ENCODE measurements around the gene C16orf96.

Gene C16orf96

GRCh38 chr16:4601036-4601863 is 45.1 kb downstream of the C16orf96 start:
- ATAC-seq (replicated peaks; ENCODE audit: extremely low read depth, poor library complexity, severe bottlenecking) (no peak), DNase-seq (ENCODE audit: low spot score in 2 of 2) (no peak)
- Mint-ChIP-seq H3K27me3 (peaks cover 16% of the 10 kb centered on the region), H3K36me3 (ENCODE audit: insufficient read depth) (peaks cover 2% of the 10 kb centered on the region), H3K4me1 (no peaks in the 10 kb centered on the region), H3K27ac (ENCODE audit: low read depth) (no peak overlapping the region), H3K4me3 (no peak overlapping the region), H3K9me3 (no peaks in the 10 kb centered on the region)

GRCh38 chr16:4601864-4602186 is 45.7 kb downstream of the C16orf96 start:
- Mint-ChIP-seq H3K27me3 (peaks cover 14% of the 10 kb centered on the region), H3K4me3 (no peak overlapping the region), H3K9me3 (no peaks in the 10 kb centered on the region), H3K27ac (ENCODE audit: low read depth) (no peak overlapping the region), H3K36me3 (ENCODE audit: insufficient read depth) (peaks cover 2% of the 10 kb centered on the region), H3K4me1 (no peaks in the 10 kb centered on the region)
- no peak for ATAC-seq (replicated peaks; ENCODE audit: extremely low read depth, poor library complexity, severe bottlenecking)
- no peak for DNase-seq (ENCODE audit: low spot score in 2 of 2)

DNA sequence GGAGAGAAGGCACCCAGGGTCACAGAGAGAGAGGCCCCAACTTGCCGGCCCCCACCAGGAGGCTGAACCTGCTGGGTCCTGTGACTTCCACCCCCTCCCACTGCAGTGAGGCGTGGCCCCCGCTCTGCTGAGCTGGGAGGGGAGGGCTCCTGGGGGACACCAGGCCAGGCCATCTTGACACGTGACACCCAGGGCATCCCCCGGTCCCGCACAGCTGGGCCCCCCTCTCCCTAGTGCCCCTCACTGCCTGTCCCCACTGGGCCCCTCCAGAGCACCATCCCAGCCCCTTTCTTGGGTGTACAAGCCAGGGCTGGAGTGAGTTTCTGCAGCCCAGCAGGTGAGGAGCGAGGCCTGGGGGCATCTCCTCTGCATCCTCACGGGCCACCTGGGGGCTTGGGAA is 46.2 kb downstream of the C16orf96 start:
- Mint-ChIP-seq H3K27ac (ENCODE audit: low read depth) (no peak overlapping the region), H3K4me3 (no peak overlapping the region), H3K9me3 (no peaks in the 10 kb centered on the region), H3K27me3 (peaks cover 10% of the 10 kb centered on the region), H3K4me1 (no peaks in the 10 kb centered on the region), H3K36me3 (ENCODE audit: insufficient read depth) (peaks cover 5% of the 10 kb centered on the region)
- DNase-seq (ENCODE audit: low spot score in 2 of 2) = no peak
- ATAC-seq (replicated peaks; ENCODE audit: extremely low read depth, poor library complexity, severe bottlenecking) = no peak

DNA sequence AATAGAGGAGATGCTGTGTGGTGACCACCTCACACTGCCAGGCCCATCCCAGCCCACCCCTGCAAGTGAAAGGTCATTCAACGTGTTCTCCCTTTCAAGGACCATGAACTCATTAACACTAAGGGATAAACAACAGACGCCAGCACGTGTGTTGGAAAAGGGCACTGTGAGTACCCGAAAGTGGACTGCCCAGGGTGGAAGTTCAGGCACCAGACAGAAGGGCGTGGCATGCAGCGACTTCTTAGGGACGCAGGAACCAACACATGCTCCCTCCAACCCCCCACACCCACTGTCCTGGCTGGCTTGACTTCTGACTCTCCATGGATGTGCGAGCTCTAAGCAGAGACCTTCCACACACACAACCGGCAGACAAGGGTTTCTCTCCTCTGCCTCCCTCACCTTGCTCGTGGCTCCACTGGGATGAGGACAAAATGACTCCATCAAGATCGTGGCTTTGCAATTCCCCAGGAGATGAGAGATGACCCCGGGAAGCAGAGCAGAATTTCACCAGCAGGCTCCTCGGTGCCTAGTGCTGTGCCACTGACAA is 47.6 kb downstream of the C16orf96 start:
- Mint-ChIP-seq H3K4me3 (no peak overlapping the region), H3K27me3 (peaks cover 10% of the 10 kb centered on the region), H3K27ac (ENCODE audit: low read depth) (no peak overlapping the region), H3K4me1 (no peaks in the 10 kb centered on the region), H3K9me3 (no peaks in the 10 kb centered on the region), H3K36me3 (ENCODE audit: insufficient read depth) (peaks cover 9% of the 10 kb centered on the region)
- ATAC-seq (replicated peaks; ENCODE audit: extremely low read depth, poor library complexity, severe bottlenecking) (no peak), DNase-seq (ENCODE audit: low spot score in 2 of 2) (no peak)

GRCh38 chr16:4604401-4604800 is 48.3 kb downstream of the C16orf96 start:
- Mint-ChIP-seq H3K36me3 (ENCODE audit: insufficient read depth) (peaks cover 11% of the 10 kb centered on the region), H3K4me1 (no peaks in the 10 kb centered on the region), H3K4me3 (no peak overlapping the region), H3K9me3 (no peaks in the 10 kb centered on the region), H3K27ac (ENCODE audit: low read depth) (no peak overlapping the region), H3K27me3 (peaks cover 10% of the 10 kb centered on the region)
- DNase-seq (ENCODE audit: low spot score in 2 of 2) (no peak), ATAC-seq (replicated peaks; ENCODE audit: extremely low read depth, poor library complexity, severe bottlenecking) (no peak)

- Mint-ChIP-seq H3K4me3 (no peak overlapping the region), H3K4me1 (no peaks in the 10 kb centered on the region), H3K27ac (ENCODE audit: low read depth) (no peak overlapping the region), H3K9me3 (no peaks in the 10 kb centered on the region), H3K27me3 (peaks cover 6% of the 10 kb centered on the region), H3K36me3 (ENCODE audit: insufficient read depth) (peaks cover 11% of the 10 kb centered on the region)
- DNase-seq (ENCODE audit: low spot score in 2 of 2) (no peak), ATAC-seq (replicated peaks; ENCODE audit: extremely low read depth, poor library complexity, severe bottlenecking) (no peak)
These were observed 50.2 kb downstream of the C16orf96 start for GRCh38 chr16:4606354-4606753.

DNA sequence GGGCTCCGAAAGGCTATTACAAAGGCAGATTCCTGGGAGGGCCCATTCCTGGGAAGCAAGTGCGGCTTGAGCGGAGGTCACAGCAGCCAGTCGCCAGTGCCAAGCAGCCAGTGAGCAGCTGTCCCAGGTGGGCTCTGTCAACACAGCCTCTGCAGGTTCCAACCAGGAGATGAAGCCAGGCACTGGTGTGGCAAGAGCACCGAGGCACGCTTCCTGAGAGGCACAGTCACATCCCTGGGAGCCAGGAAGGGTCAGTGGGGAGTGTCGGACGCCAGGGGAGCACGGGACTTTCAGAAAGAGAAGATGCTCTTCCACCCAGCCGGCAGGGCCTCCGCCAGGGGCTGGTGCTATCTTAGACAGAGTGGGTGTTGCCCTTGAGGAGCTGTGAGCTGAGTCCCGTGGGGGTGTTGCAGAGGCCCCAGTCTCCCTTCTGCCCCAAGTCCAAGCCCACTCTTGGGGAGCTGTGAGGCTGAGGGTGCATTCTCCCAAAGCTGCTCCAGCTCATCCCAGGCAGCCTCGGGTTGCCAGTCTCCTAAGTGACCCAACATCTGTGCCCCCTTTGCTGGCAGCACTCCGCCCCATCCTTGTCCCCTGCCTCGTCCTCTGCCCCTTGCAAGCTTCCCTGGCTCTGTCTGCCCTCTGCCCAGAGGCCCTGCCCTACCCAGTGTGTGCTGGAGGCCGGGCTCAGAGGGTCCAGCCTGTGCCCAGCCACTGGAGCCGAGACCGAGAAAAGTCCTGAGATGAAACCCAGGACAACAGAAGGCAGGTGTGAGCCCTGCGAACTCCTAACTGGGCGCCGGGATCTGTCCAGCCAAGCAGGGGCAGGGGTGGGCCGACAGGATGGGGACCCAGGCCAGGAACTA is 51.9 kb downstream of the C16orf96 start:
- ATAC-seq (replicated peaks; ENCODE audit: extremely low read depth, poor library complexity, severe bottlenecking) = no peak
- Mint-ChIP-seq H3K36me3 (ENCODE audit: insufficient read depth) (peaks cover 12% of the 10 kb centered on the region), H3K27me3 (no peaks in the 10 kb centered on the region), H3K4me3 (no peak overlapping the region), H3K9me3 (no peaks in the 10 kb centered on the region), H3K4me1 (no peaks in the 10 kb centered on the region), H3K27ac (ENCODE audit: low read depth) (no peak overlapping the region)
- DNase-seq (ENCODE audit: low spot score in 2 of 2) = no peak

DNA sequence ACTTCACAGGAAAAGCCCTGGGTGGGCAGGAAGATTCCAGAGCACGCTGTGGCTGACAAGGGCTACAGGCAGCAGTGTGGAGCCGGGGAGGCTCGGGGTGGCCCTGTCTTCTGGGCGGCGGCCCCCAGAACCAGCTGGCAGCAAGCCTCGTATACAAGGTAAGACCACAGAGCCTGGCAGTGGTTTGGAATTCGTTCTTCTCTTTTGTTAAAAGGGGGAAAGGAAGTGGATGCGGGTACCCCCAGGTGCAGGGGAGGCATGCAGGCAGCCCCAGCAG is 52.5 kb downstream of the C16orf96 start:
- Mint-ChIP-seq H3K36me3 (ENCODE audit: insufficient read depth) (peaks cover 11% of the 10 kb centered on the region), H3K4me3 (no peak overlapping the region), H3K27me3 (no peaks in the 10 kb centered on the region), H3K27ac (ENCODE audit: low read depth) (no peak overlapping the region), H3K4me1 (no peaks in the 10 kb centered on the region), H3K9me3 (no peaks in the 10 kb centered on the region)
- ATAC-seq (replicated peaks; ENCODE audit: extremely low read depth, poor library complexity, severe bottlenecking) (no peak), DNase-seq (ENCODE audit: low spot score in 2 of 2) (no peak)

- Mint-ChIP-seq H3K27ac (ENCODE audit: low read depth) (no peak overlapping the region), H3K4me1 (no peaks in the 10 kb centered on the region), H3K36me3 (ENCODE audit: insufficient read depth) (peaks cover 11% of the 10 kb centered on the region), H3K9me3 (no peaks in the 10 kb centered on the region), H3K4me3 (no peak overlapping the region), H3K27me3 (no peaks in the 10 kb centered on the region)
- DNase-seq (ENCODE audit: low spot score in 2 of 2) (no peak), ATAC-seq (replicated peaks; ENCODE audit: extremely low read depth, poor library complexity, severe bottlenecking) (no peak)
These were observed 53.3 kb downstream of the C16orf96 start for GRCh38 chr16:4609200-4610010.

DNA sequence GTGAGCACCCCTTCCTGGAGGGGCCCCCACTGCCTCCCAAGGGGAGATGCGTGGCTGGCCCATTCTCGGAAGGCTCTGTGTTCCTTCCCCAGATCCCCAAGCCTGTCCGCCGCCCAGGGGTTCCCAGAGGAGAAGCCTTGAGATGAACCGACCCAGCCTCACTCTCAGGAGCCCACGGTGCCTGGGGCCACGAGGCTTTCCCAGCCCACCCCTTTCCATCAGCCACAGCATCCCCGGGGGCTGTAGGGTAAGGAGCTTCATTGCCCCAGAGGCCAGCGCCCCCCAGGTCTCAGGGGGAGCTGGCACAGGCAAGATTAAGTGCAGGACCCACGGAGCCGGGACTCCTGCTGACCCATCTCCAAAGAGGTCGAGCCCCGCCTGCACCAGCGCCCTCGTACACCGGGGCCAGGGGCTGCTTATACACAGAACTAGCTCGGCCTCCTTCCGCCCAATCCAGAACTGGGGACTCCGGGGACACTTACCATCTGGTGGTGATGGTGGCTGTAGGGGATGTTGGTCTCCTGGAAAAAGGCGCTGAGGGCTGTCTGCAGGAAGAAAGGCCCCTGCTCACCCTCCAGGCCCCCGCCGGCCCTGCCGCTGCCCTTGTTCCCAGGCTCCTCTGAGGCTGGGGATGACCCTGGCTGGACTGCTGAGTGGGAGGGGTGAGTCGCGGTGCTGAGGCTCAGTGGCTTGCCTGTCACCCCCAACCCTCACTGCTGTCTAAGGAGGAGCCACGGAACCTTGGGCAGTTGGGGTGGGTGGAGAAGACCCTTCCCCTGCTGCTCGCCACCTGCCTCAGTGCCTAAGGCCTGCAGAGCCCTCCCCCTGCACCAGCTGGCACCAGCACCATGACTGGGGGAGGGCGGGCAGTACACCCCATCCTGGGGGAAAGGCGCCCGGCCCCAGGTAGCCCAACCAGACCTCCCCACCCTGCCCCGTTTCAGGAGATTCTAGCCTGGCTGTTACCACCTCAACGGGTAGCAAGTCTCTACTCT is 54.2 kb downstream of the C16orf96 start:
- Mint-ChIP-seq H3K9me3 (no peaks in the 10 kb centered on the region), H3K27me3 (no peaks in the 10 kb centered on the region), H3K4me3 (no peak overlapping the region), H3K36me3 (ENCODE audit: insufficient read depth) (peaks cover 14% of the 10 kb centered on the region), H3K4me1 (no peaks in the 10 kb centered on the region), H3K27ac (ENCODE audit: low read depth) (no peak overlapping the region)
- DNase-seq (ENCODE audit: low spot score in 2 of 2) = no peak
- ATAC-seq (replicated peaks; ENCODE audit: extremely low read depth, poor library complexity, severe bottlenecking) = no peak

DNA sequence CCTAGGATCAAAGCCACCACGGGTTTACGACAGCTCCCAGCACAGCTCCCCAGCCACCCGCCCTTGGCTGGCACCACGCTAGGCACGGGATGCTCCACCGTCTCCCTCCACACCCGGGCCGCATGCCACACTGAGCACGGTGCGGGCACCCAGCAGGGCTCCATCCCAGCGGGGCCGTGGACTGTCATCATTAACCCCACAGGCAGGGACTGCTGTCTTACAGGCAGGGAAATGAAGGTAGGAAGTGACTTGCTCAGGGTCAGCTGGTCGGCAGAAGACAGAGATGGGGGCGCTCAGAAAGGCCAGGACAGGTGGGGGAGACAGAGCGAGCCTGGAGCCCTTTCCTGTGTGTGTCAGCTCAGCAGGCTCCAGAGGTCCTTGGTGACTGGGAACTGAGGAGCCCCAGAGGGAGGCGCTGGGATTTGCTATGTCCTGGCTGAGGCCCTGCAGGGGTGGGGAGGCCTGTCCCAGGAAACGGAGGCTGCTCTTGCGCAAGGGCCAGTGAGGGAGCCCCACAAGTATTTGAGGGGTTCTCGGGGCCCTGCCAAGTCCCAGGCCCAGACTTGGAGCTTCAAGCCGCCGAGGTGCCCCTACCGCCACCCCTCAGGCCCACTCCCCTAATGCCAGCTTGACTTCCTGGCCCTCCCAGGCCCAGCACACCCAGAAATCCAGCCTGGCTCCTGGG is 55.3 kb downstream of the C16orf96 start:
- Mint-ChIP-seq H3K4me3 (no peak overlapping the region), H3K27ac (ENCODE audit: low read depth) (no peak overlapping the region), H3K27me3 (no peaks in the 10 kb centered on the region), H3K4me1 (peaks cover 10% of the 10 kb centered on the region), H3K36me3 (ENCODE audit: insufficient read depth) (peaks cover 18% of the 10 kb centered on the region), H3K9me3 (no peaks in the 10 kb centered on the region)
- ATAC-seq (replicated peaks; ENCODE audit: extremely low read depth, poor library complexity, severe bottlenecking) (no peak), DNase-seq (ENCODE audit: low spot score in 2 of 2) (no peak)

Data from central memory CD8-positive, alpha-beta T cell (primary cell).